GM12872 (cell line): Measurements from ENCODE around the gene DNTT.

Experiments used
- CTCF ChIP-seq: IDR thresholded peaks from 3 replicates; pipeline ENCODE4 v1.5.1; 2011; ENCODE audit warnings: low read depth, mild to moderate bottlenecking, low read length, moderate library complexity; ENCODE audit not compliant: insufficient read depth

Gene DNTT

GRCh38 chr10:96310321-96310669, 6.1 kb downstream of the DNTT start:
- no peak for TF ChIP-seq CTCF

- TF ChIP-seq CTCF, result no peak
Measured at GRCh38 chr10:96311180-96311715, 7.0 kb downstream of the DNTT start.

DNA sequence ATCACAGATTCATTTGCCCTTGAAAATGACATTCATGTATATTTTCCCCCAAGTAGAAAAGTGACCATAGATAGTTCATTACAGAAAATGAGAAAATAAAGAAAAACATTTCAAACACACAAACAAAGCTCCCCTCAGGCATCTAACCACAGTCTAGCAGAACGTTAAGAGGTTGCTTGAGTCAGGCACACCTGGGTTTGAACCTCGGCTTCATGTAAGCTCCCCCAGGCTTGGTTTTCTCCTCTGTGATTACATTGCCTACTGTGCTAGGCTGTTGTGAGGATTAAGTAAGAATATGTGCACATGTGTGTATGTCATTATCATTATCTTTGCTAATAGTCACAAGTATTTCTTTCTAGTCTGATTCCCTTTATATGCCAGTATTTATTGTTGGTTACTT, 9.1 kb downstream of the DNTT start:
- no peak for TF ChIP-seq CTCF

DNA sequence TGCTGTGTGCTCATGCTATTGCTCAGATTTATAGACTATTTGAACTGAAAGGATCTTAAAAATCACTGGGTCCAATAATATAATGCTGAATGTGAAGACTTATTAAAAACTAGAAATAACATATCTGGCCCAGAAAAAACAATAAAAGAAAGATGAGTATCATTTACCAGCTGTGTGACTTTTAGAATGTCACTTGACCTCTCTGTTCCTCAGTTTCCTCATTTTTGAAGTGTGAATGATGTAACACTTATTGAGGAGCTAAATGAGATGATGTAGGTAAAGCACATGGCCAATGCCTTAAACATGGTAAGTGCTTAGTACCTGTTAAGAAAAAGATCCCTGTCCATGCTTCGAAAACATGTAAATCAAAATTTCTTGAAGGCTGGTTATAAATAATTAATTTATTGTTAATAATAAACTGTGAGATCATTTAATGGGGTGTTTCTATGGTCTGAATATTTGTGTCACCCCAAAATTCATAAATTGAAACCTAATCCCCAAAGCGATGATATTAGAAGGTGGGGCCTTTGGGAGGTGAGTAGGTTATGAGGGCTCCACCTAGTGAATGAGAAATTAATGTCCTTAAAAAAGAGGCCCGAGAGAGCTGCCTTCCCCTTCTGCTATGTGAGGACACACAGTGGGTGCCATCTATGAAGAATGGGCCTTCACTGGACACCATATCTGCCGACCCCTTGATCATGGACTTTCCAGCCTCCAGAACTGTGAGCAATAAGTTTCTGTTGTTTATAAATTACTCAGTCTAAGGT, 13.0 kb downstream of the DNTT start:
- TF ChIP-seq CTCF, result no peak

DNA sequence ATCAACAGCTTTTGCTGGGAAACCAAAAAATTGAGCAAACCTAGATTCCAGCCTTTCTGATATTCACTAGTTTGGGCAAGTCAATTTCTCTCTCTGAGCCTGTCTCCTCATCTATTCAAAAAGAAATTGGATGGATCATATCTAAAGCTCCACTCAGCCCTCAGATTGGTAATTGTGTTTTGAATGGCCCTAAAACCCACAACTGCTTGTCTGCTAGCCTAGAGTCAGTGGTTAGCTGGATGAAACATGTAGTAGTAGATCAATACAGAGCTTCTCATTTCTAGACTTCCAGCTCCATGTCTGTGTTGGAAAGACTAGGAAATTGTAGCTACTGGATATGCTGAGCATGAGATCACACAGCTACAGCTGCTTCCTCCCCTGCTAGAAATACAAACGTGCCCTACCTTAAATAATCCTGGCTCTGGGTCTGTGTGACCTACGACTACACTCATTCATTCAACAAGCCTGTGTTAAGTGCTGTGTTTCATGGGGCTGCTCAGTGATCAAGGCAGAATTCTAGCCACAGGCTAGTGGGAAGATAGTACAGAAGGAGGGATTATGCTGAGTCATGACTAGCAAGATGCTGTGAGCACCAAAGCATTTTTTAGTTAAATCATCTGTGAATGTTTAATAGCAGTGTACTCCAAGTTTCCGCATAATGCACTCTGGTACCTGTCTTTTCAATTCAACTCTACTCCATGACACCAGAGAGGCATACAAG, 15.7 kb downstream of the DNTT start:
- no peak for TF ChIP-seq CTCF

GRCh38 chr10:96321822-96322221, 17.6 kb downstream of the DNTT start:
- 0 out of 3 replicates have a peak, but pooled peaks have one; percentile 21 for TF ChIP-seq CTCF

DNA sequence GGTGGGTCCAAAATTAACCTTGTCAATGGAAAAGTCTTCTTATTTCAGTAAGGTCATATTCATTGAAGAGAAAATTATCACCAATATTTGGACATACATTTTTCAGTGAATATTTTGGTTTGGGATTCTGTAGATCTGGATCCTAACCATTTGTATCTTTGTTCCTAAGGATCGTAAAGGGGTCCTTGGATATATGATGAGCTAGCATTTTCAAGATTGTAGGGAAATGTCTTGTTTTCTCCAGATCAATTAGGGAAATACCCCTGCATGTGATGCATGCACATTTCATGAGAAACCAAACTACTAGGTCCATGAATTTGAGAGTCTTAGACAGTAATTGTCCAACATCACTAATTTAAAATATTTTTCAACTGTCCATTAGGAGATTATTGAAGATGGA, 18.0 kb downstream of the DNTT start:
- TF ChIP-seq CTCF, result no peak
